Mammary epithelial cell (primary cell): ENCODE measurements around the gene ZCRB1.

Source experiments
- EZH2 ChIP-seq: IDR thresholded peaks from 2 replicates; pipeline ENCODE4 v1.6.1; 2012; ENCODE audit warnings: low read length, inconsistent platforms, borderline replicate concordance
- TF ChIP-seq, protein P1 (sequence below), 2 donors: IDR thresholded peaks in 1 of 2; conservative IDR thresholded peaks in 1 of 2; 2 replicates each; pipeline ENCODE4 v1.5.1; 2011 to 2012; ENCODE audit warnings: inconsistent platforms in 2 of 2, low read length in 2 of 2, mild to moderate bottlenecking in 2 of 2, control low read depth in 1 of 2, low read depth in 1 of 2; ENCODE audit not compliant: insufficient read depth in 1 of 2; ENCODE audit errors: extremely low read depth in 1 of 2

DNA sequence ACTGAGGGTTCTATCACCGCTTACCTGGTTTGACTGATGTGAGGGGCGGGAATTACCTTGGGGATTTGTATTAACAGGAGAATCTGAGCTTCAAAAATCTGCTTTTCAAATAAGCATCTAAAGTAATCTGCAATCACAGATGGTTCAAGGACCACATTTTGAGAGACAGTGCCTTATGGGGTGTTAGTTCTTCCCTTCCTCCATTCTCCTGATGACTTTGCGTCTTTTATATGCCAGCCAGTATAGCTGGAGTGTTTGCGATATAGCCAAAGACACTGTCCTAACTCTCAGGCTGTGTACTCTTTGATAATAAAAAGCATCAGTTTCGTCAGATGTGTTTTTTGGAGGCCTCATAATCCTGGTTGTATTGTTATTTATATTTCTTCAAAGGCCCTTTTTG, 39.6 kb upstream of the ZCRB1 start:
- TF ChIP-seq EZH2, result no peak
- TF ChIP-seq, protein P1, sequence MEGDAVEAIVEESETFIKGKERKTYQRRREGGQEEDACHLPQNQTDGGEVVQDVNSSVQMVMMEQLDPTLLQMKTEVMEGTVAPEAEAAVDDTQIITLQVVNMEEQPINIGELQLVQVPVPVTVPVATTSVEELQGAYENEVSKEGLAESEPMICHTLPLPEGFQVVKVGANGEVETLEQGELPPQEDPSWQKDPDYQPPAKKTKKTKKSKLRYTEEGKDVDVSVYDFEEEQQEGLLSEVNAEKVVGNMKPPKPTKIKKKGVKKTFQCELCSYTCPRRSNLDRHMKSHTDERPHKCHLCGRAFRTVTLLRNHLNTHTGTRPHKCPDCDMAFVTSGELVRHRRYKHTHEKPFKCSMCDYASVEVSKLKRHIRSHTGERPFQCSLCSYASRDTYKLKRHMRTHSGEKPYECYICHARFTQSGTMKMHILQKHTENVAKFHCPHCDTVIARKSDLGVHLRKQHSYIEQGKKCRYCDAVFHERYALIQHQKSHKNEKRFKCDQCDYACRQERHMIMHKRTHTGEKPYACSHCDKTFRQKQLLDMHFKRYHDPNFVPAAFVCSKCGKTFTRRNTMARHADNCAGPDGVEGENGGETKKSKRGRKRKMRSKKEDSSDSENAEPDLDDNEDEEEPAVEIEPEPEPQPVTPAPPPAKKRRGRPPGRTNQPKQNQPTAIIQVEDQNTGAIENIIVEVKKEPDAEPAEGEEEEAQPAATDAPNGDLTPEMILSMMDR (conservative IDR thresholded peaks at IDR 0.05 in 1 of 2, IDR thresholded peaks at IDR 0.05 in 1 of 2; ENCODE audit: extremely low read depth in 1 of 2, insufficient read depth in 1 of 2, low read depth in 1 of 2, low read length in 2 of 2), result no peak
